Stomach (tissue), 4 donors: ENCODE results near the gene WNT5B.

Experiments used
- POLR2A ChIP-seq, 4 donors: fragments of 450-650 bp; IDR thresholded peaks; one replicate each; pipeline ENCODE4 v1.6.1; 2016; ENCODE audit warnings: antibody characterized with exemption in 4 of 4, control low read depth in 2 of 4, mild to moderate bottlenecking in 1 of 4, moderate library complexity in 1 of 4
- TF ChIP-seq, protein P1 (sequence below), 7 experiments: fragments of 450-650 bp in 4 of 7; fragments of 200-600 bp in 3 of 7; sonication (generic) in 3 of 7; IDR thresholded peaks; one replicate each; pipeline ENCODE4 v1.5.1; 2016 to 2019; ENCODE audit warnings: antibody characterized with exemption in 7 of 7, control low read depth in 2 of 7, mild to moderate bottlenecking in 1 of 7

DNA sequence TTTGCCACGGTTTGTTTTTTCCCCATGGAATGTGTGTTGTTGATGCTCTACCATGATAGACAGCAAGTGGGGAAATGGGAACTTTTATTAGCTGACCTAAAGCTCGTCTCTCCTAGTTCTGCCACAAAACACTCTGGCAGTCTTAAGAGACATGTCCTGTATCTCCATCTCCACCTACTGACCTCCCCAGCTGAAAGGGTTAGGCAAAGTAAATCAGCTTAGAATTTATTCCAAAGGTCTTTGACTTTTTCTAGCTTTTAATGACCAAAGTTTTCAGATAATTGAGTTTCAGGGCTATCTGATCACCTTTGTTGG is 52.4 kb downstream of the WNT5B start:
- no peak for TF ChIP-seq POLR2A (IDR thresholded peaks at IDR 0.05)
- TF ChIP-seq, protein P1, sequence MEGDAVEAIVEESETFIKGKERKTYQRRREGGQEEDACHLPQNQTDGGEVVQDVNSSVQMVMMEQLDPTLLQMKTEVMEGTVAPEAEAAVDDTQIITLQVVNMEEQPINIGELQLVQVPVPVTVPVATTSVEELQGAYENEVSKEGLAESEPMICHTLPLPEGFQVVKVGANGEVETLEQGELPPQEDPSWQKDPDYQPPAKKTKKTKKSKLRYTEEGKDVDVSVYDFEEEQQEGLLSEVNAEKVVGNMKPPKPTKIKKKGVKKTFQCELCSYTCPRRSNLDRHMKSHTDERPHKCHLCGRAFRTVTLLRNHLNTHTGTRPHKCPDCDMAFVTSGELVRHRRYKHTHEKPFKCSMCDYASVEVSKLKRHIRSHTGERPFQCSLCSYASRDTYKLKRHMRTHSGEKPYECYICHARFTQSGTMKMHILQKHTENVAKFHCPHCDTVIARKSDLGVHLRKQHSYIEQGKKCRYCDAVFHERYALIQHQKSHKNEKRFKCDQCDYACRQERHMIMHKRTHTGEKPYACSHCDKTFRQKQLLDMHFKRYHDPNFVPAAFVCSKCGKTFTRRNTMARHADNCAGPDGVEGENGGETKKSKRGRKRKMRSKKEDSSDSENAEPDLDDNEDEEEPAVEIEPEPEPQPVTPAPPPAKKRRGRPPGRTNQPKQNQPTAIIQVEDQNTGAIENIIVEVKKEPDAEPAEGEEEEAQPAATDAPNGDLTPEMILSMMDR (IDR thresholded peaks at IDR 0.05): no peak
